ENCODE data around the gene TLR7.

GRCh38 chrX:12820737-12821136 lies 46.1 kb upstream of the TLR7 start:
- no peak for TF ChIP-seq CTCF (IDR thresholded peaks at IDR 0.05; ENCODE audit: insufficient read depth, low read depth, low read length)
- no peak for TF ChIP-seq EZH2 (IDR thresholded peaks at IDR 0.05; ENCODE audit: insufficient read depth, low read length)
